ENCODE measurements around the gene TBC1D10A. TPM values are rescaled to one million over a fixed set of nuclear protein-coding genes. Genes with fewer than 3 reads are reported as not detected.
A peak's percentile ranks its signal among the peaks of the same experiment; 100 is the strongest.

Gene TBC1D10A
- total RNA-seq, 1 donor from 2014 or later, result 12.6 TPM

GRCh38 chr22:30277547-30278344 lies 49.0 kb downstream of the TBC1D10A start:
- peaks cover 15% of the 10 kb centered on the region for H3K4me1 Mint-ChIP-seq (ENCODE audit: unreplicated experiment)
- H3K27ac Mint-ChIP-seq (ENCODE audit: unreplicated experiment), result peak overlapping the region; percentile 66
- no peaks in the 10 kb centered on the region for H3K27me3 Mint-ChIP-seq (ENCODE audit: unreplicated experiment)
- no peaks in the 10 kb centered on the region for H3K36me3 Mint-ChIP-seq (ENCODE audit: unreplicated experiment)
- TF ChIP-seq CTCF (IDR thresholded peaks at IDR 0.05), result no peak
- DNase-seq (ENCODE audit: extremely low spot score, unreplicated experiment), result no peak
- H3K9me3 Mint-ChIP-seq (ENCODE audit: unreplicated experiment), result no peaks in the 10 kb centered on the region
- H3K4me3 Mint-ChIP-seq (ENCODE audit: unreplicated experiment), result no peak overlapping the region

GRCh38 chr22:30276039-30276438 lies 50.7 kb downstream of the TBC1D10A start:
- Mint-ChIP-seq H3K36me3 (ENCODE audit: unreplicated experiment) (no peaks in the 10 kb centered on the region), H3K27me3 (ENCODE audit: unreplicated experiment) (no peaks in the 10 kb centered on the region), H3K27ac (ENCODE audit: unreplicated experiment) (no peak overlapping the region), H3K4me3 (ENCODE audit: unreplicated experiment) (no peak overlapping the region), H3K4me1 (ENCODE audit: unreplicated experiment) (peaks cover 15% of the 10 kb centered on the region), H3K9me3 (ENCODE audit: unreplicated experiment) (no peaks in the 10 kb centered on the region)
- no peak for DNase-seq (ENCODE audit: extremely low spot score, unreplicated experiment)
- no peak for TF ChIP-seq CTCF (IDR thresholded peaks at IDR 0.05)

GRCh38 chr22:30275625-30276024 lies 51.1 kb downstream of the TBC1D10A start:
- peaks cover 15% of the 10 kb centered on the region for H3K4me1 Mint-ChIP-seq (ENCODE audit: unreplicated experiment)
- H3K36me3 Mint-ChIP-seq (ENCODE audit: unreplicated experiment), result no peaks in the 10 kb centered on the region
- DNase-seq (ENCODE audit: extremely low spot score, unreplicated experiment), result no peak
- H3K4me3 Mint-ChIP-seq (ENCODE audit: unreplicated experiment), result no peak overlapping the region
- TF ChIP-seq CTCF (IDR thresholded peaks at IDR 0.05), result no peak
- H3K27me3 Mint-ChIP-seq (ENCODE audit: unreplicated experiment), result no peaks in the 10 kb centered on the region
- no peak overlapping the region for H3K27ac Mint-ChIP-seq (ENCODE audit: unreplicated experiment)
- H3K9me3 Mint-ChIP-seq (ENCODE audit: unreplicated experiment), result no peaks in the 10 kb centered on the region

GRCh38 chr22:30274437-30274812 lies 52.3 kb downstream of the TBC1D10A start:
- Mint-ChIP-seq H3K36me3 (ENCODE audit: unreplicated experiment) (no peaks in the 10 kb centered on the region), H3K27ac (ENCODE audit: unreplicated experiment) (no peak overlapping the region), H3K4me1 (ENCODE audit: unreplicated experiment) (peaks cover 15% of the 10 kb centered on the region), H3K4me3 (ENCODE audit: unreplicated experiment) (no peak overlapping the region), H3K9me3 (ENCODE audit: unreplicated experiment) (no peaks in the 10 kb centered on the region), H3K27me3 (ENCODE audit: unreplicated experiment) (no peaks in the 10 kb centered on the region)
- TF ChIP-seq CTCF (IDR thresholded peaks at IDR 0.05), result no peak
- no peak for DNase-seq (ENCODE audit: extremely low spot score, unreplicated experiment)

- no peaks in the 10 kb centered on the region for H3K36me3 Mint-ChIP-seq (ENCODE audit: unreplicated experiment)
- DNase-seq (ENCODE audit: extremely low spot score, unreplicated experiment), result no peak
- no peak overlapping the region for H3K4me3 Mint-ChIP-seq (ENCODE audit: unreplicated experiment)
- no peak for TF ChIP-seq CTCF (IDR thresholded peaks at IDR 0.05)
- H3K27ac Mint-ChIP-seq (ENCODE audit: unreplicated experiment), result no peak overlapping the region
- H3K9me3 Mint-ChIP-seq (ENCODE audit: unreplicated experiment), result no peaks in the 10 kb centered on the region
- peaks cover 14% of the 10 kb centered on the region for H3K4me1 Mint-ChIP-seq (ENCODE audit: unreplicated experiment)
- no peaks in the 10 kb centered on the region for H3K27me3 Mint-ChIP-seq (ENCODE audit: unreplicated experiment)
Observed at GRCh38 chr22:30273711-30274436, 52.9 kb downstream of the TBC1D10A start.

Measured in osteocyte (in vitro differentiated cells).